A673 (cell line): ENCODE measurements around the gene TEKTIP1. TPM values are rescaled to one million over a fixed set of nuclear protein-coding genes. Genes with fewer than 3 reads are reported as not detected.

ENCODE experiments used
- BruUV-seq: library from RNA; stranded (reverse); fragments of 400-500 nt; replicated peaks from 2 replicates; lab custom pipeline; 2021; lab: Mats Ljungman, UMichigan
- CTCF ChIA-PET: fragments of 300-600 bp; sonication (Branson Sonifier 250); formaldehyde crosslinking; loops from one replicate; lab custom pipeline; 2022; ENCODE audit warnings: antibody characterized with exemption; lab: Charles Lee
- POLR2A ChIA-PET: fragments of 300-600 bp; sonication (Branson Sonifier 250); formaldehyde crosslinking; loops from one replicate; lab custom pipeline; 2022; ENCODE audit warnings: antibody characterized with exemption; ENCODE audit not compliant: low non-redundant PET; lab: Charles Lee
- DNase-seq: peaks from one replicate; pipeline ENCODE4 v3.0.0-alpha.2; 2015; ENCODE audit warnings: low spot score
- H3K27ac ChIP-seq: fragments of 200-600 bp; sonication (generic); 2 replicates; pipeline ENCODE4 v1.5.1; 2016; ENCODE audit warnings: mixed run types, low read depth, mild to moderate bottlenecking, mixed read lengths, antibody characterized with exemption, low read length; ENCODE audit not compliant: poor library complexity, severe bottlenecking
- H3K27me3 ChIP-seq: fragments of 200-600 bp; sonication (generic); replicated peaks from 2 replicates; pipeline ENCODE4 v1.6.1; 2017; ENCODE audit warnings: mixed run types, low read depth, mild to moderate bottlenecking, mixed read lengths, antibody characterized with exemption, low read length; ENCODE audit not compliant: insufficient read depth, poor library complexity
- H3K36me3 ChIP-seq: fragments of 200-600 bp; sonication (generic); 2 replicates; pipeline ENCODE4 v1.6.1; 2016; ENCODE audit warnings: mixed run types, mild to moderate bottlenecking, mixed read lengths, antibody characterized with exemption, low read length; ENCODE audit not compliant: insufficient read depth, poor library complexity, severe bottlenecking
- H3K4me1 ChIP-seq: fragments of 200-600 bp; sonication (generic); 2 replicates; pipeline ENCODE4 v1.6.1; 2017; ENCODE audit warnings: mixed run types, mild to moderate bottlenecking, mixed read lengths, antibody characterized with exemption, low read length; ENCODE audit not compliant: insufficient read depth, poor library complexity, severe bottlenecking
- H3K4me3 ChIP-seq: fragments of 200-600 bp; sonication (generic); 2 replicates; pipeline ENCODE4 v1.5.1; 2016; ENCODE audit warnings: low read depth, mixed run types, mild to moderate bottlenecking, mixed read lengths, low read length; ENCODE audit not compliant: poor library complexity, severe bottlenecking
- H3K9me3 ChIP-seq: fragments of 200-600 bp; sonication (generic); 2 replicates; pipeline ENCODE4 v1.6.1; 2016; ENCODE audit warnings: mixed run types, low read depth, mild to moderate bottlenecking, mixed read lengths, antibody characterized with exemption, low read length; ENCODE audit not compliant: poor library complexity, severe bottlenecking
- CTCF ChIP-seq: fragments of 300-800, 200-600 bp; sonication (generic); conservative IDR thresholded peaks from 2 replicates; pipeline ENCODE4 v1.5.1; 2017; ENCODE audit warnings: low read depth, mild to moderate bottlenecking, antibody characterized with exemption, low read length, moderate library complexity, mixed read lengths
- EZH2 ChIP-seq: fragments of 200-600 bp; sonication (generic); IDR thresholded peaks from 2 replicates; pipeline ENCODE4 v1.6.1; 2017; ENCODE audit warnings: borderline replicate concordance, low read depth, mild to moderate bottlenecking, mixed read lengths, antibody characterized with exemption, low read length; ENCODE audit not compliant: poor library complexity, severe bottlenecking
- intact Hi-C: fragments of 100-400 bp; cut with micrococcal nuclease; formaldehyde crosslinking; loops from one replicate; pipeline ENCODE4 v1.10.0; 2022; ENCODE audit not compliant: unreplicated experiment
- total RNA-seq: library from RNA; stranded (reverse); gene quantifications from 2 replicates; pipeline ENCODE4 v1.2.3, GENCODE V29; 2021

The TEKTIP1 gene
- total RNA-seq, 1 experiment from 2014 or later: 4.2 TPM

- Histone ChIP-seq H3K27ac (no peak overlapping the region), H3K27me3 (no peaks in the 10 kb centered on the region), H3K36me3 (peaks cover 15% of the 10 kb centered on the region), H3K4me1 (no peaks in the 10 kb centered on the region), H3K4me3 (no peak overlapping the region), H3K9me3 (no peaks in the 10 kb centered on the region)
- intact Hi-C loops: no loop called here
- no peak for DNase-seq
- BruUV-seq: no TSS peak
- ChIA-PET CTCF (no interaction called here), POLR2A (no interaction called here)
- TF ChIP-seq EZH2 (no peak), CTCF (no peak)
These were observed 19.8 kb upstream of the TEKTIP1 start for GRCh38 chr19:3519126-3519525.

- Histone ChIP-seq H3K27me3 (no peaks in the 10 kb centered on the region), H3K27ac (no peak overlapping the region), H3K4me1 (no peaks in the 10 kb centered on the region), H3K4me3 (no peak overlapping the region), H3K36me3 (peaks cover 23% of the 10 kb centered on the region), H3K9me3 (no peaks in the 10 kb centered on the region)
- DNase-seq: no peak
- BruUV-seq: no TSS peak
- ChIA-PET CTCF (no interaction called here), POLR2A (no interaction called here)
- intact Hi-C loops: no loop called here
- TF ChIP-seq CTCF (no peak), EZH2 (no peak)
These were observed 18.5 kb upstream of the TEKTIP1 start for GRCh38 chr19:3520166-3521103.

GRCh38 chr19:3521104-3521445, 17.9 kb upstream of the TEKTIP1 start:
- ChIA-PET POLR2A (no interaction called here), CTCF (no interaction called here)
- no peaks in the 10 kb centered on the region for H3K9me3 ChIP-seq
- H3K36me3 ChIP-seq: peaks cover 27% of the 10 kb centered on the region
- H3K4me1 ChIP-seq: no peaks in the 10 kb centered on the region
- no peak for TF ChIP-seq CTCF
- TF ChIP-seq EZH2: no peak
- no peak overlapping the region for H3K4me3 ChIP-seq
- BruUV-seq: no TSS peak
- H3K27ac ChIP-seq: no peak overlapping the region
- no peak for DNase-seq
- no peaks in the 10 kb centered on the region for H3K27me3 ChIP-seq
- intact Hi-C loops: no loop called here
